Central memory CD4-positive, alpha-beta T cell (primary cell): ENCODE results near the gene SWAP70.
"Not testable (repeated sequence)": the region's sequence is repeated elsewhere in the genome, so short reads cannot be mapped to it uniquely, and the experiment has no call there.

ENCODE experiments used
- DNase-seq: peaks from one replicate; pipeline ENCODE4 v3.0.0; 2022

Gene SWAP70

GRCh38 chr11:9726321-9727022 is 62.6 kb downstream of the SWAP70 start:
- no peak for DNase-seq

GRCh38 chr11:9728058-9728457 is 64.2 kb downstream of the SWAP70 start:
- DNase-seq: no peak

DNA sequence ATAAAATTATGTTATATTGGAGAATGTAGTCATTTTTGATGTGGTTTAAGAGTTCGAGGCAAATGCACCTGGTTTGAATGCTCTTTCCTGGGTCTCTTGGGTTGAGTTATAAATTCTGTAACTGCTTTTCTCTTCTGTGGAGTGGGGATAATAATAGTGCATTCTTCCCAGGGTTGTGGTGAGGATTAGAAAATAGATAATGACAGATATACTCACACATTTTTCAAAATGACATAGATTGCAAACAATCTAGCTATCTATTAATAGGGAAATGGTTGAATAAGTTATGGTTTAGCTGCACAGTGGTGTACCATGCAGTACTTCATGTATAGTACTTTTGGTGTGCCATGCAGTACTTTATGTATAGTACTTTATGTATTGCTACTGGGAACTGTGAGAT is 67.4 kb downstream of the SWAP70 start:
- DNase-seq: no peak

DNA sequence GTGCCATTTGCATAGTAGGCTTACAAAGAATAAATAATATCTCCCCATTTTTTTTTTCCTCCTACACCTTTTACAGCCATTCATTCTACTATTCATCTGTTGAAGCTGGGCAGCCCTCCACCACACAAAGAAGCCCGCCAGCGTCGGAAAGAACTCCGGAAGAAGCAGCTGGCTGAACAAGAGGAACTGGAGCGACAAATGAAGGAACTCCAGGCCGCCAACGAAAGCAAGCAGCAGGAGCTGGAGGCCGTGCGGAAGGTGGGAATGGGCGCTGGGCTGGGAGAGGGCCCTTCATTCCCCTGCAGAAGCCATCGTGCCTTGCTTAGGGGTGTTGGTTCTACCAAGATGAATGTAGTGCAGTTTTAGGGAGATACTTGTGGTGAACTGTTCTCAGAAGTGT is 68.6 kb downstream of the SWAP70 start:
- no peak for DNase-seq

DNA sequence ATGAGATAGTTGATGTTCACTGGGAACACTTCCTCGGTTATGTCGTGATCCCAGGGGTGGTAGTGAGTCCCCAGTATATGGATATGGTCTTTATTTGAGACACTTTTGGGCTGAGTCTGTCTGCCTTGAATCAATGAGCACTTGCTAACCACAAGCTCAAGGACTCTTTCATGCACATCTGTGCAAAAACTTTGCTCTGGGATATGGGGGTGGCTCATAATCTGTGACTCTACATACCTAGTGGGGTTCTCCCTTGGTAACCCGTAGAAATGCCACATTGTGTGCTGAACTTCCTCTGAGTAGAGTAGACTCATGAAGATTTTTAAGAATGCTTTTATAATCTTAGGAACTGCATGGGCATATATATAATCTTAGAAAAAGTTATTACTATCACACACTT is 69.3 kb downstream of the SWAP70 start:
- DNase-seq: no peak

DNA sequence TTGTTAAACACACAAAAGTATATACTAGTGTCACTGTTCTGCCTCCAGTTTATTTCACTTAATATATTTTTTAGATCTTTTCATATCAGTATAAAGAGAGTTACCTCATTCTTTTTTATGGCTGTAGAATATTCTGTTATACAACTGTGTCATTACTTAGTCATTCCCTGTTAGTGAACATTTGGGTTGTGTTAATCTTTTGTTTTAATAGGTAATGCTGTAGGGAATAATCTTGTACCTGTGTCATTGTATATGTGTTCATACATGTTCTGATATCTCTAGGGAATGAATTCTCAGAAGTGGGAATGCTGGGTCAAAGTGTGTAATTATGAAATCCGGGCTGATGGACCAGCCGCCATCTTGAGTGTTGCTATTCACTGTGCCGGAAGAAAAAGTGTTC is 71.4 kb downstream of the SWAP70 start:
- no peak for DNase-seq

DNA sequence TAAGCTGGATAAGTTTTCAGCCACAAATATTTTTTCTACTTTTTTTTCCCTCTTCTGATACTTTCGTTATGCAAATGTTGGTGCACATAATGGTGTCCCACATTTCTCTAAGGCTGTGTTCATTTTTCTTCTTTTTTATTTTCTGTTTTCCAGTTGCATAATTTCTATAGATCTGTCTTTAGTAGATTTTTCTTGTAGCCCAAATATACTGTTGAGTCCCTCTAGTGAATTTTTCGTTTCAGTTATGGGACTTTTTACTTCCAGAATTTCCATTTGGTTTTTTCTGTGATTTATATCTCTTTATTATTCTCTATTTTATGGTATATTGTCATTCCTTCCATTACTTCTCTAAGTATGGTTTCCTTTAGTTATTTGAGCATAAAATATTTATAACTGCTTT is 72.0 kb downstream of the SWAP70 start:
- DNase-seq: no peak

GRCh38 chr11:9736365-9736764 is 72.5 kb downstream of the SWAP70 start:
- no peak for DNase-seq

DNA sequence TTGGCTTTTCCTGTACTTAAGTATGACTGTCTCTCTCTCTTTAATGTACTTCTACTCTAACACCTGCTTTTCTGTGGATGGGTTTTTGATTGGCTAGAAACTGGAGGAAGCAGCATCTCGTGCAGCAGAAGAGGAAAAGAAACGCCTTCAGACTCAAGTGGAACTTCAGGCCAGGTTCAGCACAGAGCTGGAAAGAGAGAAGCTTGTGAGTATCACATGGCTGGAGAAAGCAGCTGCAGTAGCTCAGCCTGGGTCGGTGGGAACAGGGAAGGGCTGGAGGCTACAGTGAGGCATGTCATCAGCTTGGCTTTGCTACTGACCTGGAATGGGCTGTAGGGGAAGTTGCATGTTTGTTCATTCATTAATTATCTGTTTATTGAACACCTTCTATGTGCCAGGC is 74.2 kb downstream of the SWAP70 start:
- DNase-seq: no peak

GRCh38 chr11:9738707-9739106 is 74.8 kb downstream of the SWAP70 start:
- no peak for DNase-seq

- no peak for DNase-seq
Observed at GRCh38 chr11:9739123-9739900, 75.4 kb downstream of the SWAP70 start.

GRCh38 chr11:9740202-9740883 is 76.5 kb downstream of the SWAP70 start:
- DNase-seq: no peak

DNA sequence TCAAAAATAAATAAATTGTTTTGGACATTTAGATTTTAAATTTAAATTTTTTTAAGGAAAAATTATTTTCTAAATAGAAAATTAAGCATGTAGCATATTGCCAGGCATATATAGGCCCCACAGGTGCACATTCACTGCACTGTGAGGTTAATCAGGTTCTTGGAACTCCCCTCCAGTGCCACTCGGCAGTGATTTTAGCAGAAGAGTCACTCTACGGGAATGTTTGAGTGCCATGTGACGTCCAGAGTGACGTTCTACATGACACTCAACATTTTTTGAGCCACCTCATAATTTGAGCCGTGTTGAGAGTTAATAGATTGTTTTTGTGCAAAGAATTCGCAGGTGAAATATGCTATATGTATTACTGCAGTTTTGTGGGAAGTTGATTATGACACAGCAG is 77.4 kb downstream of the SWAP70 start:
- DNase-seq: no peak

- not testable (repeated sequence) for DNase-seq
Observed at GRCh38 chr11:9743512-9743911, 79.6 kb downstream of the SWAP70 start.

- no peak for DNase-seq
Observed at GRCh38 chr11:9745411-9746211, 81.7 kb downstream of the SWAP70 start.

- no peak for DNase-seq
Observed at GRCh38 chr11:9747229-9747628, 83.4 kb downstream of the SWAP70 start.

DNA sequence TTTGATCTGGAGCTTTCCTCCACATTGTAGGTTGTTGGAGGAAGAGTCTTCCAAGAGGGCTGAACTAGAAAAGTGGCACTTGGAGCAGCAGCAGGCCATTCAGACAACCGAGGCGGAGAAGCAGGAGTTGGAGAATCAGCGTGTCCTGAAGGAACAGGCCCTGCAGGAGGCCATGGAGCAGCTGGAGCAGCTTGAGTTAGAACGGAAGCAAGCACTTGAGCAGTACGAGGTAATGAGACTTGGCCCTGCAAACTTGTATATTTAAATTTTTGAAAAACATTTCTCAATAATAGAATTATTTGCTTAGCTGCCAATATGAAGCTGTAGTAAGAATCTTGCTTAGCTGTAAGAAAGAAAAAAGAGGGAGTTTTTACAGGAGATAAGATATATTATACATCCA is 84.0 kb downstream of the SWAP70 start:
- no peak for DNase-seq

DNA sequence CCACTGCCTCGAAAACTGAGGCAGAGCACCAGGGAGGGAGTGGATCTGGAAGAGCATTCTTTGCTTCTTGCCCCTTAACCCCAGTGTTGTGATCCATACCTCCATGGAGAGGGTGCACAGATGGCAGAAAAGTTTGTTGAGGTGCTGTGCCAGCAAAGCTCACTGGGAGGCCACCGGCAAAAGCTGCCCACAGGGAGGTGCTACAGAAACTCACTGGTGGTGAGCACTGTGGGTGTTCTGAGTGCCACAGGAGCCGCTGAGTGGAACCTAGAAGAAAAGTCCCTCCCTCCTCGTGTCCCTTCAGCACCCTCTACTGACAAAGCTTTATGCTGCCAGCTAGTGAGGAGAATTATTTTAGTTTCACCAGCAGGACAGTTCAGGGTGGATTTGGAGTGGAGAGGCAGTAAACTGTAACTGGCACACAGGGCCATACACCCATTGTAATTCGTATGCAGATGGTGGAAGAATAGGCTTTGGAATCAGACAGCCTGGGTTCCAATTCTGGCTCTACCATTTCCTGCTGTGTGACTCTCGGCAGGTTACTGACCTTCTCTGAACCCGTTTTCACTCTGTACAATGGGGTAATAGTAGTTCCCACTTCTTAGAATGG is 84.6 kb downstream of the SWAP70 start:
- DNase-seq: peak; percentile 50

- no peak for DNase-seq
Observed at GRCh38 chr11:9750551-9750950, 86.7 kb downstream of the SWAP70 start.

- DNase-seq: no peak
Observed at GRCh38 chr11:9752091-9752490, 88.2 kb downstream of the SWAP70 start.

DNA sequence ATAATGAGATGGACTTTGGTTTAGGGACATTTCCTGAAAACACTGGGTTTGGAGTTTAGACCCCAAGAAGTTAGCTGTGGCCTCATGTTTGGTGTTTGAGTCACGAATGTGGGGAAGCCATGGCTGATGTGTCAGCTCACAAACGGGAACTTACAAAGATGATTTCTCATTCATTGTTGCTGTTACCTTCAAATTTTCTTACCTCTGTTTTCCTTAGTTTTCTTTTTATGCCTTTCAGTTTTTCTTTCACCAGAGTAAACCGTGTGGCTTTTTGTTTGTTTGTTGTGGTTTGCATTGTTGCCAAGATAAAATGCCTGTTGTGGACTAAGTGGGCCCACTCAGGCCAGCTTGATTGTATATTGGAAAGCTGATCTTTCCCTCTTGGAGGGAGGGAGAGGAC is 89.1 kb downstream of the SWAP70 start:
- no peak for DNase-seq

DNA sequence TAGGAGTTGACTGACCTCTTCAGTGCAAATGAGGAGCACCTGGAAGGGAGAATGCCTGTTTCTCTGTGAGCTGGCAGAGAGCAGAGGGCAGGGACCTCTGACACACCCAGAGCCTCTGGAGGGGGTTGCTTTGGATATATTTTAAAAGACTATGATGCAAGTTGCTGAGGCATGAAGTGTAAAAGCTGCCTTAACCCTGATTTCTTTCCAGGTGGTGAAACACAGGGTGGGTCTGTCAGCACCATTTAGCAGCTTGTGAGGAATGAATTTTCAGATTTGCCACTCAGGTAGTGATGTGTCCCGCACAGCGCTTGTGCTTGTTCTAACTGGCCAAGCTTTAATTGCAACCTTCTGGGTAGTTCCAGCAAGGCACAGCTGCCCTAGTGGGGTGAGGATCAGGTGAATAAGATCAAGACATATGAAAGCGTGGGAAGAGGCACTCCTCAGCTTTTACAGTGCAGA is 90.2 kb downstream of the SWAP70 start:
- no peak for DNase-seq
